ENCODE data around the gene ACTR3C.
"Not testable (repeated sequence)": the region's sequence is repeated elsewhere in the genome, so short reads cannot be mapped to it uniquely, and the experiment has no call there.

The ACTR3C gene

DNA sequence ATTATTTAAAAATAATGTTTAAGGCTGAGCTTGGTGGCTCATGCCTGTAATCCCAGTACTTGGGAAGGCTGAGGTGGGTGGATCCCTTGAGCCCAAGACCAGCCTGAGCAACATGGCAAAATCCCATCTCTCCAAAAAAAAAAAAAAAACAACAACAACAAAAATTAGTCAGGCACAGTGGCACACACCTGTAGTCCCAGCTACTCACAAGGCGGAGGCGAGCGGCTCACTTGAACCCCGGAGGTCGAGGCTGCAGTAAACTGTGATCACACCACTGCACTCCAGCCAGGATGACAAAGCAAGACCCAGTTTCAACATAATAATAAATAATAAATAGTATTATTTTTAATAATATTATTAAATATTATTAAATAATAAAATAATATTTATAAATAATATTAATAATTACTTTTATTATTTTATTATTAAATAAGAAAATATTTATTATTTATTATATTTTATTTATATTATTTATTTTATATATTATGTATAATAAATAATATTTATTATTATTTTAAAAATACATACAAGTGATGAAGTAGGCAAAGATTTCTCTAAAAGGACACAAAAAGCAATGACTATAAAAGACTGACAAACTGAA is 8.6 kb downstream of the ACTR3C start:
- no peak for DNase-seq (ENCODE audit: low read depth in 2 of 2, low spot score in 1 of 2)

DNA sequence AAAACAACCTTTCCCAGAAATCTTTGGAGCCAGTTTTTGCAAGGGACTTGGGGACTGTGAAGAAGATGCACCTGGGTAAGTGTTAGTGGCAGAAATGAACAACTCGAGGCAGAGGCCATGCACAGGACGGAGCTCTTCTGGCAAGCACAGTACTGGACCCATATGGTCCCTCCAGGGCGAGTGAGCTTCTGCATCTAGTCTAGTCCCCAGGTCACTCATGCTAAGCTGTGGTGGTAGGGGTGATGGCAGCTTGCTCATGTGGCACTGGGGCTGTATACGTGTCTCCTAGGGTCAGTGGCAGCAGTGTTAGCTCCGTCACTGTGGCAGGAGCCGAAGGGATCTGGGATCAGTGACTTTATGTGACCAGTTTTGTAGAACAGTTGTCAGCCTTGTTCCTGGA is 9.5 kb downstream of the ACTR3C start:
- no peak for DNase-seq (ENCODE audit: low read depth in 2 of 2, low spot score in 1 of 2)

GRCh38 chr7:150313367-150313809 is 10.0 kb downstream of the ACTR3C start:
- no peak for DNase-seq (ENCODE audit: low read depth in 2 of 2, low spot score in 1 of 2)

DNA sequence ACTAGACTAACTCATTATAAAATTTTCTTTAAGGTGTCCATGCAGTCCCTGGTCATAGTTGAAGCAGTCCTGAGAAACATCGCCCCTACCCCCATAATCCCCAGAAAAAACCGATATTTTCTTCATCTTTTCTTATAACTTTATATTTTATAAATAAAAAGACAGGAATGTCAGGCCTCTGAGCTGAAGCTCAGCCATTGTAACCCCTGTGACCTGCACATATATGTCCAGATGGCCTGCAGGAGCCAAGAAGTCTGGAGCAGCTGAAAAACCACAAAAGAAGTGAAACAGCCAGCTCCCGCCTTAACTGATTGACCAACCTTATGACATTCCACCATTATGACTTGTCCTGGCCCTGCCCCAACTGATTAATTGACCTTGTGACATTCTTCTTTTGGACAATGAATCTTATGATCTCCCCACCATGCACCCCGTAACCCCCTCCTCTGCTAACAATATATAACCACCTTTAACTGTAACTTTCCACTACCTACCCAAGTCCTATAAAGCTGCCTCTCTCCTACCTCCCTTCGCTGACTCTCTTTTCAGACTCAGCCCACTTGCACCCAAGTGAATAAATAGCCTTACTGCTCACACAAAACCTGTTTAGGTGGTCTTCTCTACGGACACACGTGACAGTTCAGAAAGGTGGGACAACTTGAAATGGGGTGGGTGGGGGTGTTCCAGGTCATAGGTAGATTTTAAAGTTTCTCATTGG is 10.5 kb downstream of the ACTR3C start:
- DNase-seq (ENCODE audit: low read depth in 2 of 2, low spot score in 1 of 2), result not testable (repeated sequence)

GRCh38 chr7:150311711-150312110 is 11.6 kb downstream of the ACTR3C start:
- DNase-seq (ENCODE audit: low read depth in 2 of 2, low spot score in 1 of 2), result no peak

DNA sequence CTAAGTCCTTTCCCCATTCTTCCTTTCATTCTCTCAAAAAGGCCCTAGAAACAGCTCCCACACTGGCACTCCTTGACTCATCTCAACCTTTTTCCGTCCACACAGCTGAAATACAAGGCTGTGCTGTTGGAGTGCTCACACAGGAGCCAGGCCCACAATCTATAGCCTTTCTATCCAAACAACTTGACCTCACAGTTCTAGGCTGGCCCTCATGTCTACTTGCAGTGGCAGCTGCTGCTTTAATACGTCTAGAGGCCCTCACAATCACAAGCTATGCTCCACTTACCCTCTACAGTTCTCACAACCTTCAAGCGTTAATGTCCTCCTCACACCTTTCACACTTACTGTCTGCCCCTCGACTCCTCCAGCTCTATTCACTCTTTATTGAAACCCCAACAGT is 12.2 kb downstream of the ACTR3C start:
- no peak for DNase-seq (ENCODE audit: low read depth in 2 of 2, low spot score in 1 of 2)

DNA sequence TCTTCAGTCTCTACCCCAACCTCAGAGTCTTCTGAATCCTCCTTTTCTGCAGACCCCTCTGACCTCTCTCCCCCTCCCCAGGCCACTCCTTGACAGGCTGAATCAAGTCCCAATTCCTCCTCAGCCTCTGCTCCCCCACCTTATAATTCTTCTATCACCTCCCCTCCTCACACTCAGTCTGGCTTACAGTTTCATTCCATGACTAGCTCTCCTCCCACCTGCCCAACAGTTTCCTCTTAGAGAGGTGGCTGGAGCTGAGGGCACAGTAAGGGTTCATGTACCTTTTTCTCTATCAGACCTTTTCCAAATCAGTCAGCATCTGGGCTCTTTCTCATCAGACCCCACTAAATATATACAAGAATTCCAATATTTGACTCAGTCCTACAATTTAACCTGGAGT is 14.8 kb downstream of the ACTR3C start:
- DNase-seq (ENCODE audit: low read depth in 2 of 2, low spot score in 1 of 2), result no peak

- no peak for DNase-seq (ENCODE audit: low read depth in 2 of 2, low spot score in 1 of 2)
Observed at GRCh38 chr7:150307904-150308303, 15.4 kb downstream of the ACTR3C start.

GRCh38 chr7:150307129-150307528 is 16.2 kb downstream of the ACTR3C start:
- DNase-seq (ENCODE audit: low read depth in 2 of 2, low spot score in 1 of 2), result no peak

GRCh38 chr7:150306377-150306776 is 17.0 kb downstream of the ACTR3C start:
- DNase-seq (ENCODE audit: low read depth in 2 of 2, low spot score in 1 of 2), result not testable (repeated sequence)

GRCh38 chr7:150305903-150306284 is 17.5 kb downstream of the ACTR3C start:
- not testable (repeated sequence) for DNase-seq (ENCODE audit: low read depth in 2 of 2, low spot score in 1 of 2)

GRCh38 chr7:150305259-150305902 is 18.0 kb downstream of the ACTR3C start:
- DNase-seq (ENCODE audit: low read depth in 2 of 2, low spot score in 1 of 2), result not testable (repeated sequence)

DNA sequence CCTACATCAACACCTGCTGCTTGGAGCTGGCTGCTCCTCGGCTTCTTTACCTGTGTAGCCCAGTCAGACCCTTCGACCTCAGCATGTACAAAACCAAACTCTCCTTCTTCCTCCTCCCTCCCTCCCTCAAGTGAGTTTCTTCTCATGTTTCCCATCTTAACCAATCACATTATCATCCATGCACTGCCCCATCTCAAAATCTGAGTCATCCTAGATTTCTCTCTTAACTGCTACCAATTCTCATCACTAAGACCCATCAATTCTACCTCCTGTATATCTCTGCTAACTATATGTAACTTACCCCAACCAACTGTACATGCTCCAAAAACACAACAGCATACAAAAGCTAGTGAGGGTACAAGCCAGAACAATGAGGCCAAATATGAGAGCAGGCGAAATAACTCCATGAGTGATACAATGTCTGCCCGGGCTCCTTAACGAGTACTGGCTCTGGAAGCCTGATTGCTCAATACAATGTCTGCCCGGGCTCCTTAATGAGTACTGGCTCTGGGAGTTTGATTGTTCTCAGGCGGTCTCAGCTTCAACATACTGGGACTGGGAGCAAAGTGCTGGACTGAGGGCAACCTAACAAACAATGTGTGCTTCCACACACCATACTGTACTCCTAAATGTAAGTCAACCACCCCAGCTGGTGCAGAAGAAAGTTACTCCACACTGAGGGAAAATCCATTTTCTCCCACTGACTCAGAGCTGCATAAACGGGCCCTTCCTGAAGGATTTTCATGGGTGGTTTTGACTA is 18.7 kb downstream of the ACTR3C start:
- not testable (repeated sequence) for DNase-seq (ENCODE audit: low read depth in 2 of 2, low spot score in 1 of 2)

GRCh38 chr7:150302908-150303310 is 20.4 kb downstream of the ACTR3C start:
- DNase-seq (ENCODE audit: low read depth in 2 of 2, low spot score in 1 of 2), result not testable (repeated sequence)

- not testable (repeated sequence) for DNase-seq (ENCODE audit: low read depth in 2 of 2, low spot score in 1 of 2)
Observed at GRCh38 chr7:150297978-150298377, 25.4 kb downstream of the ACTR3C start.

DNA sequence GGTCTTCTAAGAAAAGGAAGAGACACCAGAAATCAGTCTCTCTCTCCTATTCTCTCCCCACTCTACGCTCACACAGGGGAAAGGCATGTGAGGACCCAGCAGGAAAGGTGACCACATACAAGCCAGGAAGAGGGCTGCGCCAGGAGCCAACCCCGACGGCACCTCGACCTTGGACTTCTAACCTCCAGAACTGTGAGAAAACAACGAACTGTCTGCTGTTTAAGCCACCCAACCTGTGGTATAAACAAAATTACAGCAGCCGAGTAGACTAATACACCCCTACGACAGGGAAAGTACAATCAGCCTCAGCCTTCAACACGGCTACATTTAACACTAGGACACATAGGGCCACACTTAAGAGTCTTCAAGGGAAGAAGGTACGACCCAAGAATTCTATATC is 26.5 kb downstream of the ACTR3C start:
- DNase-seq (ENCODE audit: low read depth in 2 of 2, low spot score in 1 of 2), result not testable (repeated sequence)

DNA sequence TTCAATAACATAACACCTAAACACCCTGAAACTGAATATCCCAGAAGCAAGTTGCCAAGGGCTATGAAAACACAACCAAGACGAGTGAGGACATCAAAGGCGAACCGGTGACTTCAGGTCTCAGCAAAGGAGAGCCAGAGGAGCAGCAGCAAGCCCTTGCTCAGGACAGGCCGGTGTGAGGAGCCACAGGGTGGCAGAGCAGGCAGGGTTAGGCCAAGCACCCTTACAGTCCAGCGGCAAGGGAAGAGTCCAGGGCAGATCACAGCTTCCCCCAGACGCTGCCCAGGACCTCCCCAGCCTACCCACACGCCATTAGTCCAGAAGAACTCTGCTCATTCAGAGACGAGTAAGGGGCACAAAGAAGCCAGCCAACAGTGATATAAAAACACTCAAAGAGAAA is 27.7 kb downstream of the ACTR3C start:
- not testable (repeated sequence) for DNase-seq (ENCODE audit: low read depth in 2 of 2, low spot score in 1 of 2)

- not testable (repeated sequence) for DNase-seq (ENCODE audit: low read depth in 2 of 2, low spot score in 1 of 2)
Observed at GRCh38 chr7:150295027-150295426, 28.3 kb downstream of the ACTR3C start.

GRCh38 chr7:150290317-150290716 is 33.0 kb downstream of the ACTR3C start:
- not testable (repeated sequence) for DNase-seq (ENCODE audit: low read depth in 2 of 2, low spot score in 1 of 2)

- DNase-seq (ENCODE audit: low read depth in 2 of 2, low spot score in 1 of 2), result not testable (repeated sequence)
Observed at GRCh38 chr7:150288816-150289215, 34.5 kb downstream of the ACTR3C start.

- DNase-seq (ENCODE audit: low read depth in 2 of 2, low spot score in 1 of 2), result not testable (repeated sequence)
Observed at GRCh38 chr7:150287815-150288214, 35.5 kb downstream of the ACTR3C start.

Measured in stimulated activated CD8-positive, alpha-beta memory T cell treated with anti-CD3 and anti-CD28 coated beads, Interleukin-4, amount 100 ng/mL, for 1 hour (primary cell).